Transverse colon (tissue), 4 donors: ENCODE data around the gene RPS6KA2. TPM values are rescaled to one million over a fixed set of nuclear protein-coding genes. Genes with fewer than 3 reads are reported as not detected.

ENCODE experiments used
- DNase-seq: peaks from one replicate; pipeline ENCODE4 v3.0.0-alpha.2; 2019
- H3K27ac ChIP-seq, 4 donors: fragments of 200-600 bp; sonication (generic); 2 replicates each; pipeline ENCODE4 v1.5.1; 2016 to 2018; ENCODE audit warnings: inconsistent platforms in 4 of 4
- H3K27me3 ChIP-seq: fragments of 200-600 bp; sonication (generic); 2 replicates; pipeline ENCODE4 v1.5.1; 2017; ENCODE audit warnings: inconsistent platforms
- H3K36me3 ChIP-seq, 4 donors: fragments of 200-600 bp; sonication (generic); 2 replicates each; pipeline ENCODE4 v1.5.1; 2017 to 2019; ENCODE audit warnings: inconsistent platforms in 4 of 4
- H3K4me1 ChIP-seq, 4 donors: fragments of 200-600 bp; sonication (generic); 2 replicates each; pipeline ENCODE4 v1.5.1; 2017 to 2020; ENCODE audit warnings: inconsistent platforms in 4 of 4
- H3K4me3 ChIP-seq, 4 donors: fragments of 200-600 bp; sonication (generic); 1 replicate in 1 of 4; 2 replicates in 3 of 4; pipeline versions ENCODE4 v1.5.1 to v1.6.1; 2017 to 2019; ENCODE audit warnings: inconsistent platforms in 4 of 4
- H3K9me3 ChIP-seq, 2 donors: fragments of 200-600 bp; sonication (generic); 2 replicates each; pipeline ENCODE4 v1.5.1; 2017 to 2019; ENCODE audit warnings: inconsistent platforms in 2 of 2
- CTCF ChIP-seq, 5 experiments: fragments of 200-600 bp in 3 of 5; fragments of 450-650 bp in 2 of 5; sonication (generic) in 3 of 5; IDR thresholded peaks; 1 replicate in 2 of 5; 2 replicates in 3 of 5; pipeline ENCODE4 v1.5.1; 2016 to 2017; ENCODE audit warnings: antibody characterized with exemption in 5 of 5, inconsistent platforms in 3 of 5, mild to moderate bottlenecking in 2 of 5, moderate library complexity in 1 of 5
- EP300 ChIP-seq: sonication (generic); formaldehyde crosslinking; IDR thresholded peaks from one replicate; pipeline ENCODE4 v1.6.1; 2017; ENCODE audit warnings: antibody characterized with exemption, low read depth
- POLR2A ChIP-seq: fragments of 450-650 bp; IDR thresholded peaks from one replicate; pipeline ENCODE4 v1.6.1; 2016; ENCODE audit warnings: antibody characterized with exemption, mild to moderate bottlenecking, moderate library complexity
- POLR2AphosphoS5 ChIP-seq, 3 donors: sonication (generic); formaldehyde crosslinking; IDR thresholded peaks; one replicate each; pipeline ENCODE4 v1.6.1; 2016; ENCODE audit warnings: antibody characterized with exemption in 3 of 3
- WGBS, 2 donors: methylation state at CpG; one replicate each; pipeline ENCODE4 v1.1.5; 2018; ENCODE audit warnings: low coverage in 1 of 2; 5-methylcytosine and 5-hydroxymethylcytosine counted together
- in situ Hi-C, 4 donors: fragments of 200-750 bp; cut with MboI; loops; one replicate each; pipeline versions ENCODE4 v1.15.0 to v1.15.1; 2017; ENCODE audit warnings: low sequenced_read_pairs in 3 of 4, low pct_ligation_motif_present in 1 of 4, low pct_unique_long_range_greater_than_20kb in 1 of 4
- intact Hi-C: fragments of 100-400 bp; cut with DNase I; formaldehyde crosslinking; loops from one replicate; pipeline ENCODE4 v1.15.1; 2023; ENCODE audit warnings: low total_unique reads
- total RNA-seq, 4 donors: library from RNA; depleted of rRNA; stranded (reverse); fragments of >200 nt; gene quantifications; one replicate each; pipeline ENCODE4 v1.1.0, GENCODE V29; 2016

RPS6KA2 gene
- total RNA-seq, 4 donors from 2014 or later: 9.6 to 41.1 (median 15.4) TPM

GRCh38 chr6:166483573-166484250 lies 143.3 kb downstream of the RPS6KA2 start:
- TF ChIP-seq POLR2A (no peak), POLR2AphosphoS5 (IDR thresholded peaks at IDR 0.05) (no peak), EP300 (no peak), CTCF (IDR thresholded peaks at IDR 0.05) (no peak)

GRCh38 chr6:166483026-166483425 lies 144.0 kb downstream of the RPS6KA2 start:
- TF ChIP-seq CTCF (IDR thresholded peaks at IDR 0.05) (no peak), POLR2A (no peak), EP300 (no peak), POLR2AphosphoS5 (IDR thresholded peaks at IDR 0.05) (no peak)
- Histone ChIP-seq H3K9me3 (no peaks in the 10 kb centered on the region), H3K4me1 (peaks cover 0 to 4% (median 0%) of the 10 kb centered on the region in 4 donors), H3K36me3 (no peaks in the 10 kb centered on the region), H3K27ac (no peak overlapping the region), H3K27me3 (no peaks in the 10 kb centered on the region), H3K4me3 (no peak overlapping the region)
- intact Hi-C loops (loop anchor here (10.0 kb wide), 1 partner anchor 822 kb away; no protein-coding TSS in a partner anchor), in situ Hi-C loops (no loop called here)
- no peak for DNase-seq
- 95 to 100% methylated on average over 3 to 10 of the region's 10 CpGs for WGBS, 2 donors

More at GRCh38 chr6:166483573-166484250, 143.3 kb downstream of the RPS6KA2 start:
- H3K4me1 ChIP-seq: peaks cover 0 to 9% (median 0%) of the 10 kb centered on the region in 4 donors
- H3K4me3 ChIP-seq: no peak overlapping the region
- no peak for DNase-seq
- WGBS, 2 donors: 88 to 95% methylated on average over 9 to 15 of the region's 15 CpGs
- no peak overlapping the region for H3K27ac ChIP-seq
- intact Hi-C loops (loop anchor here (10.0 kb wide), 1 partner anchor 821 kb away; no protein-coding TSS in a partner anchor), in situ Hi-C loops (no loop called here)
- H3K36me3 ChIP-seq: no peaks in the 10 kb centered on the region
- H3K9me3 ChIP-seq: no peaks in the 10 kb centered on the region
- no peaks in the 10 kb centered on the region for H3K27me3 ChIP-seq

GRCh38 chr6:166478782-166479592 lies 148.1 kb downstream of the RPS6KA2 start:
- DNase-seq: no peak
- Histone ChIP-seq H3K9me3 (no peaks in the 10 kb centered on the region), H3K27me3 (no peaks in the 10 kb centered on the region), H3K4me1 (no peaks in the 10 kb centered on the region), H3K36me3 (no peaks in the 10 kb centered on the region), H3K27ac (no peak overlapping the region), H3K4me3 (no peak overlapping the region)
- 88 to 96% methylated on average over 5 to 28 of the region's 28 CpGs for WGBS, 2 donors
- TF ChIP-seq EP300: no peak
- TF ChIP-seq POLR2A: no peak
- TF ChIP-seq CTCF (IDR thresholded peaks at IDR 0.05): no peak
- TF ChIP-seq POLR2AphosphoS5 (IDR thresholded peaks at IDR 0.05): no peak
- in situ Hi-C loops: no loop called here
- intact Hi-C loops: no loop called here

GRCh38 chr6:166477647-166478365 lies 149.2 kb downstream of the RPS6KA2 start:
- H3K27ac ChIP-seq: no peak overlapping the region
- intact Hi-C loops: no loop called here
- no peak for TF ChIP-seq POLR2A
- no peak for TF ChIP-seq POLR2AphosphoS5 (IDR thresholded peaks at IDR 0.05)
- no peak for TF ChIP-seq CTCF (IDR thresholded peaks at IDR 0.05)
- TF ChIP-seq EP300: no peak
- H3K27me3 ChIP-seq: no peaks in the 10 kb centered on the region
- H3K9me3 ChIP-seq: no peaks in the 10 kb centered on the region
- no peak overlapping the region for H3K4me3 ChIP-seq
- WGBS, 2 donors: 90 to 100% methylated on average over 1 to 21 of the region's 21 CpGs
- no peaks in the 10 kb centered on the region for H3K36me3 ChIP-seq
- DNase-seq: no peak
- no peaks in the 10 kb centered on the region for H3K4me1 ChIP-seq
- in situ Hi-C loops: no loop called here
